Measurements from ENCODE around the gene ZNF8.

- TF ChIP-seq GABPA (IDR thresholded peaks at IDR 0.05; ENCODE audit: low read depth) (no peak), HCFC1 (IDR thresholded peaks at IDR 0.05; ENCODE audit: low read length) (no peak), CTCF (IDR thresholded peaks at IDR 0.05 in 2 of 3, conservative IDR thresholded peaks at IDR 0.05 in 1 of 3; ENCODE audit: control insufficient read depth in 2 of 3, extremely low read depth in 1 of 3, insufficient read depth in 1 of 3, low read depth in 3 of 3, low read length in 3 of 3) (no peak), POLR2A (IDR thresholded peaks at IDR 0.05; ENCODE audit: low read depth, low read length) (no peak), POLR2AphosphoS5 (IDR thresholded peaks at IDR 0.05; ENCODE audit: low read length) (no peak), ZNF384 (IDR thresholded peaks at IDR 0.05; ENCODE audit: borderline replicate concordance, low read depth, low read length) (no peak), BHLHE40 (IDR thresholded peaks at IDR 0.05; ENCODE audit: borderline replicate concordance in 1 of 2, low read depth in 2 of 2, low read length in 1 of 2) (no peak), RUNX3 (IDR thresholded peaks at IDR 0.05; ENCODE audit: low read length) (no peak), STAT3 (IDR thresholded peaks at IDR 0.05; ENCODE audit: low read depth, low read length) (no peak), FOXM1 (IDR thresholded peaks at IDR 0.05; ENCODE audit: low read depth, low read length) (no peak), NFIC (IDR thresholded peaks at IDR 0.05; ENCODE audit: low read depth, low read length) (no peak)
Observed at GRCh38 chr19:58350871-58351557, 72.3 kb downstream of the ZNF8 start.

Data from GM12878 (cell line).